Neural progenitor cell (in vitro differentiated cells): Measurements from ENCODE around the gene RERE.
"Not testable (repeated sequence)": the region's sequence is repeated elsewhere in the genome, so short reads cannot be mapped to it uniquely, and the experiment has no call there.

Source experiments
- CTCF ChIP-seq: fragments of 200-600 bp; sonication (generic); IDR thresholded peaks from 2 replicates; pipeline ENCODE4 v1.5.1; 2017; ENCODE audit warnings: antibody characterized with exemption, mild to moderate bottlenecking
- EZH2 ChIP-seq: fragments of 200-600 bp; sonication (generic); IDR thresholded peaks from 2 replicates; pipeline ENCODE4 v1.6.1; 2017; ENCODE audit warnings: antibody characterized with exemption, mild to moderate bottlenecking, moderate library complexity

- TF ChIP-seq CTCF, EZH2: not testable (repeated sequence)
Observed at GRCh38 chr1:8786204-8786603, 31.2 kb downstream of the RERE start.
